C4-2B (cell line): Measurements from ENCODE around the gene SRCAP.

Source experiments
- H3K27ac ChIP-seq: fragments of 450-650 bp; 2 replicates; pipeline ENCODE4 v1.5.1; 2017
- ZFX ChIP-seq: fragments of 450-650 bp; IDR thresholded peaks from 2 replicates; pipeline ENCODE4 v1.6.1; 2017
- TF ChIP-seq, protein P1 (sequence below): fragments of 450-650 bp; conservative IDR thresholded peaks from 2 replicates; pipeline ENCODE4 v1.5.1; 2017; ENCODE audit warnings: mild to moderate bottlenecking

The SRCAP gene

DNA sequence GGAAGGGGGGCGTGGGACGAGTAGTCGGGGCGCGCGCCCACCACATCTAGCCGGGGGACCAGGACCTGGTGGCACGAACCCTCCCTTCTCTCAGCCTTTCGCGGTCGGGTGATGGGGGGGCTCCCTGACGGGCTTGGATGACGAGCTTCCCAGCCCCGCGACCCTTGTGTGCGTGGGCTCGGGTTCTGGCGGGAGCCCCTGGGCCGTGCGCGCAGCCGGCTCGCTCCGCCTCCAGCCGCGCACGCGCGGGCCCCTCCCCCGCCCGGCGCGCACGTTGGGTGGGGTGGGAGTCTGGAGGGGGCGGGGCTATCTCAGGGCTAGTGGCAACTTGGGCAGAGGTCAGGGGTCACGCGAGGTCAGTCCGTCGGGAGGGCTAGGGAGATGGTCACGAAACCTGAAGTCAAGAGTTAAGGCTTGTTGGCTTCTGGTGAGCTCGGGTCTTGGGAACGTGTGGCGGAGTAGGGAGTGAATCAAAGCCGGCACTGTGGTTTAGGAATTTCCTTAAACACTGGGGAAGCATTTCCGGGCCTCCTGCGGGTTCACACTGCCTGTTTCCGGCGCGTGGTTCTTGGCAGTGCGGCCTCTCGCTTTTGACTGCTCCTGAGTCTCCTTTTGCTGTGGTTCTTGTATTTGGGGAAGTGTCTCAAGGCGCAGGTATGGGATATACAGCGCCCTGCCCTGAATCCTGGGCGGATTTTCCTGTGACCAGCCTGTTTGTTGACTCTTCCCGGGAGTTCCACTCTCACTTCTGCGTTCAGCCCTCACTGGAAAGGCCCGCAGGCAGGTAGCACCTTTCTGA lies at the start of gene SRCAP:
SRCAP (plus strand) TSS at position 356 of the 799 bp plus-strand sequence. CDS start 1,654 bp downstream, outside the sequence.
- H3K27ac ChIP-seq = peak within 1 kb of the TSS; percentile 100
- 0 out of 2 replicates have a peak, but pooled peaks have one; percentile 26 for TF ChIP-seq ZFX
- TF ChIP-seq, protein P1, sequence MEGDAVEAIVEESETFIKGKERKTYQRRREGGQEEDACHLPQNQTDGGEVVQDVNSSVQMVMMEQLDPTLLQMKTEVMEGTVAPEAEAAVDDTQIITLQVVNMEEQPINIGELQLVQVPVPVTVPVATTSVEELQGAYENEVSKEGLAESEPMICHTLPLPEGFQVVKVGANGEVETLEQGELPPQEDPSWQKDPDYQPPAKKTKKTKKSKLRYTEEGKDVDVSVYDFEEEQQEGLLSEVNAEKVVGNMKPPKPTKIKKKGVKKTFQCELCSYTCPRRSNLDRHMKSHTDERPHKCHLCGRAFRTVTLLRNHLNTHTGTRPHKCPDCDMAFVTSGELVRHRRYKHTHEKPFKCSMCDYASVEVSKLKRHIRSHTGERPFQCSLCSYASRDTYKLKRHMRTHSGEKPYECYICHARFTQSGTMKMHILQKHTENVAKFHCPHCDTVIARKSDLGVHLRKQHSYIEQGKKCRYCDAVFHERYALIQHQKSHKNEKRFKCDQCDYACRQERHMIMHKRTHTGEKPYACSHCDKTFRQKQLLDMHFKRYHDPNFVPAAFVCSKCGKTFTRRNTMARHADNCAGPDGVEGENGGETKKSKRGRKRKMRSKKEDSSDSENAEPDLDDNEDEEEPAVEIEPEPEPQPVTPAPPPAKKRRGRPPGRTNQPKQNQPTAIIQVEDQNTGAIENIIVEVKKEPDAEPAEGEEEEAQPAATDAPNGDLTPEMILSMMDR = no peak

DNA sequence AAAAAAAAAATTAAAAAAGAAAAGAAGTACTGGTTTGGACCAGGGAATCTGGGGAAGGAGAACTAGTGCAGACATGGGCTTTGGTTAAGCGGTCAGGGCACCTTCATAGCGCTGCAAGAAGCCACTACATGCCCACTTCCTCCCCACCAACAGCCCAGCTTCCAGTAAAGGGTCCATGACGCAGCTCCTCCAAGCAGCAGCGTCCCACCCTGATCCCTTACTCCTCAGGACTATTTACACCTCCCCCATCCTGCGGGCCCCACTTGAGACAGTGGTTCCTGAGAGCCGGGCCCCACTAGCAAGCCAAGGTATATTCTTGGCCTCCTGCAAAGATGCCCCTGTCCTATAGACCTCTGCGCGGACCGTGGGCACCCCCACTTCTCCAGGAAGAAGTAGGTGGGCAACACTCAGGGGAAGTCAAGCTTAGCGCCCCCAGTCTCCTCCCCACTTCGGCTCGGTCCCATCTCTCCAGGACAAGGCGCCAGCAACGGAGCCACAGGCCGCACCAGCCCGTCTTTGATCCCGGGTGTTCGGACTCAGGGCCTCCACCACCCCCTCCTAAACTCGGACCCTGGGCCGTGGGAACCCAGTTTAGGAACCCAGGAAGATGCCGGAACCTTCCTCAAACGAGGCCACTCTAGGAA lies 49.1 kb upstream of the SRCAP start:
- H3K27ac ChIP-seq = peak overlapping the region; percentile 81
- TF ChIP-seq, protein P1 = no peak
- TF ChIP-seq ZFX = no peak

DNA sequence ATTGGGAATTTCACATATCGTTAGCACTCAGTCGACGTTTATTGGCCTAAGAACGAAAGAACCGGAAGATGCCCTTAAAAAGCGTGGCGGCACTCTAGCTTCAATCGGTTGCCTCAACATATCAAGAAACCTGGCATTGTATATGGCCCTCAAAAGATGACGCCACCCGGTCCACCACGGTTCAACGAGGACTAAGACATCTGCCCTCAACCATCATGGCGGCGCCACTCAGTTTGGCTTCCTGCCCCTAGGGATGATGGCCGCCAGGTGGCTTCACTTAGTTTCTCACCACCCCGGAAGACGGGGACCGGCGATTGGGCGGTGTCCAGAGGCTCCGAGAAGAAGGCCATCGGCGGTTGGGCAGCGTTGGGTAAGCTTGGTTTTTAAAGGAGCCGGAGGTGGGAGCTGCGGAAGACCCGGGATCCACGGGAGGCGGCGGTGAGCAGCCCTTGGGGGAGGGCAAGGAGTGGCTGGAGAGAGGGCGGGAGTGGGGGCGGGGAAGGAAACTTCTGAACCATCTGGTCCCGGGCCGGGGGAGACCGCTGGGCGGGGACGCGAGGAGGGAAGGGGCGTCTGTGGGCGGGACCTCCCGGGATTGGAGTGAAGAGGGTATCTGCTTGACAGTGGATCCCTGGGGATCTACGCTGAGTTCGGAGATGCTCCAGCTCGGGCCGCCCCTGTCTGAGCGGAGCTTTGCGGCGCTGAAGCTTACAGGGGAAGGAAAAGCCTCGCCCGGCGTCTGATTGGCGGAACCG lies 48.4 kb upstream of the SRCAP start, which contains the start of gene PRR14:
PRR14 (plus strand) TSS at position 592 of the 755 bp plus-strand sequence. CDS start 686 bp downstream, outside the sequence.
- no peak for TF ChIP-seq ZFX
- TF ChIP-seq, protein P1 = no peak
- peak within 1 kb of the TSS; percentile 81 for H3K27ac ChIP-seq

DNA sequence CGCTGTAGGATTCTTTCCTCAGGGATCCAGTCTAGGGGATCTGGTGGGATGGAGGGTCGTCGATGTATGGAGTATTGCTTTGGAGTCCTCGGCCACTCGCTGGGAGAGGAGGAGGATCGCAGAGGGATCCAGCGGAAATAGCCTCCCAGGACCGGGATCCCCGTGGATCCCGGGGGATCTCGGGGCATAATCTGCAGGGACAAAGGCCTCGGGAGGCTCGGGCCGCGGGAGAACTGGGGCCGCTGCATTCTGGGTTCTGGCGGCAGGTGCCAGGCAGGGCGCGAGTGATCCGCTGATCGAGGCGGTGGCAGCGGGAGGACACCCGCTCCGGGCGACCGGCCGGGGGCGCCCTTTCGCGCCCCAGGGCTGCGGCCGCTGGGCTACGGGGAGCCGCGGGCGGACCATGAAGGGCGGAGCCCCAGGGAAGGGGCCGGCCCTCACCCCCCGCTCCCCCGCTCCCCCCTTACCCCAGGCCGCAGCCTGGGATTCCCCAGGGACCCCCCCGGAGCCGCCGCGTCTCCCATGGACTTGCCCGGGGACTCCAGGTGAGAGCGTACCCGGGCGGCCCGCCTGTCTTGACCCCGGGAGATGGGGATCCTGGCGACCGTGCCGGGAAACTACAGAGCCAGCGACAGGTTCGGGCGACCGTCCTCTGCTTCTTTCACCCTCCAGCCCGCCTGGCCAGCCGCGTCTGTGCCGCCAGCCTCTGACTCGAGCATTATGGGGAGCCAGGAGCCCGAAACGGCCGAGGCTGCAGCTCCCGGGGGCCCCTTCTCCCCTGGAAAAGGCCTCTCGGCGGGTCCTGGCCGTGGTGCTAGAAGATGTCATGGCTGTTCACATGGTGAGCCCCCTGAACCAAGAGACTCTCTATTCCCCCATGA lies 47.6 kb upstream of the SRCAP start:
- H3K27ac ChIP-seq = peak overlapping the region; percentile 81
- TF ChIP-seq, protein P1 = peak; percentile 90
- no peak for TF ChIP-seq ZFX

DNA sequence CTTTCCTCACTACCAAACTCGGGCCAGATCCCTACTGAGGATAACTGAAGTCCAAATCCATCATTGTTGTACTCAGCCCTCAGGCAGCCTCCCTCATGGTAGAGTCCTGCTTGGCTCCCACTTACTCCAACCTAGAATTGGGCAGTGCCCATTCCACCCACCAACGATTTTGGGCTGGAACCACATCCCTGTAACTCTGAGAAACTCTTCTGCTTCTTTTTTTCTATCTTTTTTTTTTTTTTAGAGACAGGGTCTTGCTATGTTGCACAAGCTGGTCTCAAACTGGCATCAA lies 47.0 kb upstream of the SRCAP start:
- no peak for TF ChIP-seq ZFX
- TF ChIP-seq, protein P1 = no peak
- peak overlapping the region; percentile 81 for H3K27ac ChIP-seq

DNA sequence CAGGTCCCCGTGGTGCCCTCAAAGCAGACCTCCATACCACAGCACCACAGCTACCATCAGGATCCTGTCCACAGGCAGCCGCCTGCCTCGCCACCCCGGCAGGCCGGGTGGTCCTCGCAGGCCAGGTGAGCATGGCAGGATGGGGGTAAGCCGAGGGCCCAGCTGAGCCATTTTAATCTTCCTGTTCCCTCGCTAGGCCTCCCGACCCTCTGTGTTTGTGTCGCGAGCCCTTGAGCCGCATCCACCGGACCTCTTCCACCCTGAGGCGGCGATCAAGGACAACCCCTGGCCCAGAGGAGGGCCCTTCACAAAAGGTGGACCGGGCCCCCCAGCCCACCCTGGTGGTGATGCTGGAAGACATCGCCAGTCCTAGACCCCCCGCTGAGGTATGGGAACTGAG lies 46.3 kb upstream of the SRCAP start:
- H3K27ac ChIP-seq = no peak overlapping the region
- TF ChIP-seq, protein P1 = no peak
- TF ChIP-seq ZFX = no peak
